Activated T-cell treated with anti-CD3 and anti-CD28 coated beads, Interleukin-2, amount 50 U/mL, for 24 hours (primary cell): Measurements from ENCODE around the gene LYG2.
"Not testable (repeated sequence)": the region's sequence is repeated elsewhere in the genome, so short reads cannot be mapped to it uniquely, and the experiment has no call there.

Experiments
- DNase-seq: peaks from one replicate; pipeline ENCODE4 v3.0.0-alpha.2; 2020
- H3K27ac Mint-ChIP-seq: 2 replicates; pipeline ENCODE4 v1.8.0; 2020; ENCODE audit warnings: mild to moderate bottlenecking, mixed read lengths
- H3K27me3 Mint-ChIP-seq: 2 replicates; pipeline ENCODE4 v1.8.0; 2020; ENCODE audit warnings: mixed read lengths
- H3K36me3 Mint-ChIP-seq: 2 replicates; pipeline ENCODE4 v1.8.0; 2020; ENCODE audit warnings: low read depth, mixed read lengths
- H3K4me1 Mint-ChIP-seq: 2 replicates; pipeline ENCODE4 v1.8.0; 2020; ENCODE audit warnings: low read depth, mixed read lengths
- H3K4me3 Mint-ChIP-seq: 2 replicates; pipeline ENCODE4 v1.8.0; 2020; ENCODE audit warnings: mild to moderate bottlenecking, moderate library complexity, mixed read lengths
- H3K9me3 Mint-ChIP-seq: 2 replicates; pipeline ENCODE4 v1.8.0; 2020; ENCODE audit warnings: mixed read lengths

LYG2 gene

DNA sequence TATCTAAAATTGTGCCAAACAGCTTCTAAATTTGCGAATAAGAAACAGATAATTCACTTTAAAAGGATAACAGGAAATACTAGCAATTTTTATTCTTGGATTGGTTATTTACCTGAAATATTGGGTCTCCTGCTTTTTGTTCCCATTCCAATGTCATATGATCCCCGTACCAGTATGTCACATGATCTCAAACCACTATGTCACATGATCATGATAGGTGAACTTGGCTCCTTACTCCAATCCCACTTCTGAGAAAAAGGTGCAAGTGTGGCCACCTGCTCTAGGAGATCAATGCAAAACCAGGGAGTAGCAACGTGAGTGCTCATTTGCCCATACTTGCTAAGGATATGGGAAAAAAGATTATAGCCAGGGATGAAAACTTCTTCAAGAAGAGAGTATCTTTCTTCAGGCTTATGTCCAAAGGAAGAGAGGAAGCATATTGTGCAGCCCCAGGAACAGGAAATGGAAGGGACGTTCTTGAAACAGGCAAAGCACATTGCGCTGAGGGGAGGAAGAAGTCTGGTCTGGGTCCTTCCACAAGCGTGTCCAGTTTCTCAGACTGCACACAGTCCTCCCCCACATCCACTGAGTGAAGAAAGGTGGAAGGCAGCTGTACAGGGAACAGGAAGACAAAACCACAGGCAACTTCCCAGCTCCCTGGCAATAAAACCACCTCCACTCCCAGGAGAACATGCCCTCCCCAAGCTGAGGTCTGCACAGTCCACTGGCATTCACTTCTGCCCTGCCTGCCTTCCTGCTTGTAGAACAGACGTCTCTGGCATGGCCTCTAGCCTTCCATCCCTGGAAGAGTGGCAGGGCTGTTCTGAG, at the start of gene LYG2:
Gene LYG2 (minus strand): TSS at position 176 of the 828 bp plus-strand sequence. CDS start 1,406 bp downstream, outside the sequence.
- H3K27me3 Mint-ChIP-seq: no peaks in the 10 kb centered on the region
- H3K4me3 Mint-ChIP-seq: no peak within 1 kb of the TSS
- H3K4me1 Mint-ChIP-seq: no peaks in the 10 kb centered on the region
- H3K27ac Mint-ChIP-seq: no peak within 1 kb of the TSS
- DNase-seq: no peak
- H3K36me3 Mint-ChIP-seq: no peaks in the 10 kb centered on the region
- no peaks in the 10 kb centered on the region for H3K9me3 Mint-ChIP-seq

DNA sequence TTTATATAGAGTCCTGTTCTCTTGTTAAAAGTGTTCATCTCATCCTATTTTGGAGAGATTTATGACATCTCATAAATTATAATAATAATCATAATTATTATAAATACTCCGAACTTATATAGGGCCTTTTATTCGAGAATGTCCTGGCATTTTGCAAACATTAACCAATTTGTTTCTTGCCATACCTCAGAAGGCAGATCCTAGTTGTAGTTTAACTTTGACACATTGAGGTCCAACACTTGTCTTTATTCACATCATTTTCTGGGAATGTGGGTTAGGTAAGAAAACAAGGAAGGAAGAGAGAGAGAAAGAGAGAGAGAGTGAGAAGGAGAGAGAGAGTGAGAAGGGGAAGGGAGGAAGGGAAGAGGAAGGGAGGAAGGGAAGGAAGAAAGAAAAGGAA, 45.6 kb upstream of the LYG2 start, which contains the start of gene LYG1:
Gene LYG1 (minus strand): TSS at position 101 of the 400 bp plus-strand sequence. CDS start 5,527 bp downstream, outside the sequence.
- not testable (repeated sequence) for H3K9me3 Mint-ChIP-seq, H3K27ac Mint-ChIP-seq, H3K4me3 Mint-ChIP-seq

GRCh38 chr2:99299580-99299979, 44.1 kb upstream of the LYG2 start:
- H3K36me3 Mint-ChIP-seq: peaks cover 38% of the 10 kb centered on the region
- no peaks in the 10 kb centered on the region for H3K27me3 Mint-ChIP-seq
- H3K4me3 Mint-ChIP-seq: no peak overlapping the region
- peaks cover 2% of the 10 kb centered on the region for H3K9me3 Mint-ChIP-seq
- no peak for DNase-seq
- H3K4me1 Mint-ChIP-seq: no peaks in the 10 kb centered on the region
- no peak overlapping the region for H3K27ac Mint-ChIP-seq

More for the DNA sequence above, 45.6 kb upstream of the LYG2 start, which contains the start of gene LYG1:
- DNase-seq, H3K27me3 Mint-ChIP-seq, H3K4me1 Mint-ChIP-seq: not testable (repeated sequence)
- peaks cover 38% of the 10 kb centered on the region for H3K36me3 Mint-ChIP-seq

DNA sequence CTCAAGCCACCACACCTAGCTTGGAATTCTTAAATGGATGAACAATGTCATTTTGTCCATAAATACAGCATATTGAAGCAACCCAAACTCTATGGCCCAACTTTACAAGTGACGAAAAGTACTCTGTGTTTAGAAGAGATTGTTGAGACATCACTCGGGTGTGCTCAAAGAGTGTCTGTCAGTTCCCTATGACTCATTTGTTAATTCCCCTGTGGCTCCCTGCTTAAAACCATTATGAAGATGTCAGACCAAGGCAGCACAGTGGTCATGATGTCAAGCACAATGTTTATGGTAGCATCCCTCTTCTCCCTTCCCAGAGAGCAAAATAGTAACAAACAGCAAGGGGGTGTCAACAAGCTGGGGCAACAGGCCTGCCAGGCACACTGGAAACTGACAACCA, 42.5 kb upstream of the LYG2 start:
- Mint-ChIP-seq H3K27me3 (no peaks in the 10 kb centered on the region), H3K27ac (no peak overlapping the region), H3K36me3 (peaks cover 24% of the 10 kb centered on the region), H3K9me3 (peaks cover 2% of the 10 kb centered on the region), H3K4me3 (no peak overlapping the region), H3K4me1 (no peaks in the 10 kb centered on the region)
- no peak for DNase-seq

DNA sequence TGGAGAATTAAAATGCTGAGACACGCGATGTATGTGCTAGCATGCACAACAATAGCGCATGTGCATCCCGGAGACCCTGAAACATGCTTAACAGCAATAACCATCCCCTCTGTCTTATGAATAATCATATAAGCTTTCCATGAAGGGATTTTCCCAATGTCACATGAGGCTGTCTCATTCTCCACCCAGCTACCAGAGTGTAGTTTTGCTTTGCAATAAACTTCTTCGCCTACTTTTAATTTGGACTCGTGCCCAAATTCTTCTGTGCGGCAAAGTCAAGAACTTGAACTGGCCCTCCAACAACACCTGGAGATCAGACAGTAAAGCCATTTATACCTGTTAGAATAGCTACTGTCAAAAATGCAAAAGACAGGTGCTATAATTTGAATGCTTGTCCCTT, 30.1 kb upstream of the LYG2 start:
- Mint-ChIP-seq H3K36me3 (peaks cover 25% of the 10 kb centered on the region), H3K4me3 (no peak overlapping the region), H3K4me1 (no peaks in the 10 kb centered on the region), H3K9me3 (no peaks in the 10 kb centered on the region), H3K27me3 (no peaks in the 10 kb centered on the region), H3K27ac (no peak overlapping the region)
- no peak for DNase-seq

DNA sequence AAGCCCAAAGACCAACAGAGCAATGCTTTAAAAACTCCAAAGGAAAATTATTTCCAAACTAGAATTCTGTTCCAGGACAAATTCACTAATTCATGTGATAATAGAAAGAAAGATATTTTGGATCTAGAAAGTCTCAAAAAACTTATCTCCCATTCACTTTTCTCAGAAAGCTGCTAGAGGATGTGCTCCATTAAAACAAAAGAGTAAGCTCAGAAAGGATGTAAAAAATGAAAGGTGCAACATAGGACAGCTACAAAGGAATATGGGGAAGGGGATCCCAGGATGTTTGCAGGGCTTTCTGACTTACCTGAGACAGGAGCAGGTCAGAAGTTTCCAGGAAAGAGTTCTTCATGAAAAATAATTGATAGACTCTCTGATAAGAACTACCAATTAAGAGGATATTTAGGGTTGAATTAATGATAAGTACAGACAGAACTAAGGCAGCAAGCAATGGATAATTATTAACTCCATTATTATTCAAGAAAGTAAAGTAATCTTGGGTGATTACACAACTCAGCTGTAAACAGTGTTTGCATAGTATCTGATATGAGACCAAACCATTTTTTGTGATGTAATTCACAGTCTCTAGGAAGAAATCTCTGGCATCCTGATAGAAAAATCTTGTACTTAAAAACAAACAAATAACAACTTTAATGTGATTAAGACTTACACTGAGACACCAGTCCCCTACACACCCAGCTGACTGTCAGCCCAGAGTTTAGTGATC, 24.7 kb upstream of the LYG2 start:
- no peak for DNase-seq
- Mint-ChIP-seq H3K36me3 (peaks cover 34% of the 10 kb centered on the region), H3K4me3 (no peak overlapping the region), H3K9me3 (peaks cover 12% of the 10 kb centered on the region), H3K27ac (no peak overlapping the region), H3K27me3 (no peaks in the 10 kb centered on the region), H3K4me1 (no peaks in the 10 kb centered on the region)

DNA sequence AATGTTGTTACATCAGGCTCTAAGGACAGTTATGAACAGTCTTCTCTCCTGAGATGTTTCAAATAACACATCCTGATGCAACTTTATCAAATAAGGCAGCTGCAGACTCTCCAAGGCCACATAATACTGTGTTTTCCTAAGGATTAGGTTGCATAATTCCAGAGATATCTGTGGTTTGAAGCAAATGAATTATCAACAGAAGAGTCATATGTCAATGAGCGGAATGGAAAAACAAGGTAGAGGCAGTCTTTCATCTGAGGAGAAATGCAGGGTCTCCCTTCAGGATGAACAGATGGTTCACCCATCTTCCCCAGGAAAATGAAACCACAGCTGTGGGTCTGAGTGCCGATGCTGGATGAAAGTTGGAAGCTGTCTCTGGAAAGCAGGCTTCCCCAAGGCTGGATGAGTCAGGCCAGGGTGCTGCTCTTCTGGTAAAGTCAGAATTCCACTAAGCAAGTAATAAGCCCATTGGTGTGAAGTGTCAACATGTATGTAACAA, 23.4 kb upstream of the LYG2 start:
- no peak overlapping the region for H3K27ac Mint-ChIP-seq
- no peaks in the 10 kb centered on the region for H3K4me1 Mint-ChIP-seq
- no peaks in the 10 kb centered on the region for H3K27me3 Mint-ChIP-seq
- H3K4me3 Mint-ChIP-seq: no peak overlapping the region
- H3K9me3 Mint-ChIP-seq: peaks cover 12% of the 10 kb centered on the region
- DNase-seq: no peak
- H3K36me3 Mint-ChIP-seq: peaks cover 30% of the 10 kb centered on the region

GRCh38 chr2:99278195-99278765, 22.8 kb upstream of the LYG2 start:
- not testable (repeated sequence) for H3K27me3 Mint-ChIP-seq, H3K4me3 Mint-ChIP-seq, DNase-seq, H3K27ac Mint-ChIP-seq, H3K4me1 Mint-ChIP-seq
- peaks cover 12% of the 10 kb centered on the region for H3K9me3 Mint-ChIP-seq
- H3K36me3 Mint-ChIP-seq: peaks cover 27% of the 10 kb centered on the region

- Mint-ChIP-seq H3K9me3 (peaks cover 17% of the 10 kb centered on the region), H3K27me3 (no peaks in the 10 kb centered on the region), H3K27ac (no peak overlapping the region), H3K4me3 (no peak overlapping the region), H3K4me1 (no peaks in the 10 kb centered on the region), H3K36me3 (peaks cover 27% of the 10 kb centered on the region)
- no peak for DNase-seq
Observed at GRCh38 chr2:99275882-99276281, 20.4 kb upstream of the LYG2 start.

DNA sequence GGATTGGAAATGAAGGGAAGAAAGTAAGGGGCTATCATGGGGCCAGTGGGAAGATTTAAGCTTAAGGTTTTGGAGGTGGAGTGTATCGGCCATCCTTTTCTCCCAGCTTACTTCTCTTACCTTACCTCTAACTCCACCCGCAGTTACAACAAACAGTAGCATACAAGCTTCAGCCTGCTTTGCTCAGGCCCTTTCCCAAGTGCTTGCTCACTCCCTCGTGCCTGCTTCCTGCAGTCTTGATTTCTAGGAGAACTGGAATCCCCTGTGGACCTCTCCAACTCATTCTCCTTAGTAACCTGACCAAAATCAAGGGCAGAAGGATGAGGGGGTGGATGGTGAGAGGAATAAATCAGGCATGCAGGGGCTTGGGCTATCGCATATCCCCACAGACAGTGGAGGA, 5.8 kb upstream of the LYG2 start:
- no peaks in the 10 kb centered on the region for H3K27me3 Mint-ChIP-seq
- no peaks in the 10 kb centered on the region for H3K9me3 Mint-ChIP-seq
- H3K36me3 Mint-ChIP-seq: peaks cover 2% of the 10 kb centered on the region
- H3K27ac Mint-ChIP-seq: no peak overlapping the region
- H3K4me3 Mint-ChIP-seq: no peak overlapping the region
- no peak for DNase-seq
- H3K4me1 Mint-ChIP-seq: no peaks in the 10 kb centered on the region

- H3K4me1 Mint-ChIP-seq: no peaks in the 10 kb centered on the region
- DNase-seq: no peak
- no peaks in the 10 kb centered on the region for H3K9me3 Mint-ChIP-seq
- no peak overlapping the region for H3K27ac Mint-ChIP-seq
- no peak overlapping the region for H3K4me3 Mint-ChIP-seq
- peaks cover 2% of the 10 kb centered on the region for H3K36me3 Mint-ChIP-seq
- H3K27me3 Mint-ChIP-seq: no peaks in the 10 kb centered on the region
Observed at GRCh38 chr2:99260184-99260583, 4.7 kb upstream of the LYG2 start.

DNA sequence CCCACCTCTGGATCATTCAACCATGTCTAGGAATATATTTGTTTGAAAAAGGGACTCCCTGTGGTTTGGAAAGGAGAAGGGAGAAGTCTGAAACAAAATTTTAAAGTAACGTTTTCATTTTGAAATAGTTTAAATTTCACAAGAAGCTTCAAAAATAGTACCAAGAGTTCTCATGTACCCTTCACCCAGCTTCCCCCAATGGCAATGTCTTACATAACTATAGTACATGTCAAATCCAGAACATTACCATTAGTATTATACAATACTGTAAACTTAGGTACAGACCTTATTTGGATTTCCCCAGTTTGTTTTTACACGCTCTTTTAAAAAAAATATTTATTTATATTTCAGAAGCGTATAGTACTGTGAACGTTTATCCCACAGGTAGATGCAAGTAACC, 4.0 kb upstream of the LYG2 start:
- no peak overlapping the region for H3K27ac Mint-ChIP-seq
- H3K9me3 Mint-ChIP-seq: no peaks in the 10 kb centered on the region
- H3K36me3 Mint-ChIP-seq: peaks cover 2% of the 10 kb centered on the region
- H3K27me3 Mint-ChIP-seq: no peaks in the 10 kb centered on the region
- no peak overlapping the region for H3K4me3 Mint-ChIP-seq
- no peak for DNase-seq
- H3K4me1 Mint-ChIP-seq: no peaks in the 10 kb centered on the region

DNA sequence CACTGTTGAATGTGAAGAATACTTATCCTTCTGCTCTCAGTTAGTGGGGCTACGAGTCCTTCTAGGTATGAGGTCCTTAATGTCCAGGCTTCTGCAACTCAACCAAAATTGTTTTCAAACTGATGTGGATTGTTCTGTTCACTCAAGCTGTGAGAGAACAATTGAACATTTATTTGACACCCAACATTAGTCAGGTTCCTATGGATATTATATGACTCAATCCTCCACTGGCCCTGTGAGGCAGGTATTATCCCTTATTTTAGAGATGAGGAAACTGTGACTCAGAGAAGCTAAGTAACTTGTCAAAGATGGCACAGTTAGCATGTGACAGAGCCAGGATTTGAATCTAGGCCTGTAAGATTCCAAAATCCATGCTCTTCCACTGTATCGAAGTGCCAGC, 1.2 kb upstream of the LYG2 start:
- H3K4me3 Mint-ChIP-seq: no peak overlapping the region
- H3K27ac Mint-ChIP-seq: no peak overlapping the region
- no peaks in the 10 kb centered on the region for H3K36me3 Mint-ChIP-seq
- no peaks in the 10 kb centered on the region for H3K4me1 Mint-ChIP-seq
- no peaks in the 10 kb centered on the region for H3K27me3 Mint-ChIP-seq
- no peaks in the 10 kb centered on the region for H3K9me3 Mint-ChIP-seq
- no peak for DNase-seq

GRCh38 chr2:99249951-99250350, 5.5 kb downstream of the LYG2 start:
- Mint-ChIP-seq H3K27ac (no peak overlapping the region), H3K27me3 (no peaks in the 10 kb centered on the region), H3K36me3 (peaks cover 15% of the 10 kb centered on the region), H3K9me3 (peaks cover 3% of the 10 kb centered on the region), H3K4me3 (no peak overlapping the region), H3K4me1 (no peaks in the 10 kb centered on the region)
- DNase-seq: no peak

GRCh38 chr2:99242151-99242550, 13.3 kb downstream of the LYG2 start:
- H3K9me3 Mint-ChIP-seq: no peaks in the 10 kb centered on the region
- peaks cover 10% of the 10 kb centered on the region for H3K36me3 Mint-ChIP-seq
- no peak overlapping the region for H3K27ac Mint-ChIP-seq
- no peak overlapping the region for H3K4me3 Mint-ChIP-seq
- no peaks in the 10 kb centered on the region for H3K27me3 Mint-ChIP-seq
- H3K4me1 Mint-ChIP-seq: no peaks in the 10 kb centered on the region
- no peak for DNase-seq
